Mesenteric fat pad (tissue), 1 donor: ENCODE results near the gene SRPRB. TPM values are rescaled to one million over a fixed set of nuclear protein-coding genes. Genes with fewer than 3 reads are reported as not detected.

Source experiments
- DNase-seq: peaks from one replicate; pipeline ENCODE4 v3.0.0-alpha.2; 2020; ENCODE audit warnings: low spot score
- total RNA-seq: library from RNA; stranded (reverse); fragmentation: NEBNext Ultra II Directional; extraction: Animal tissue kit (Norgen Biotek cat#: 25700); gene quantifications from one replicate; pipeline ENCODE4 v1.2.1, GENCODE V29; 2021
- donor health status: DM: yes; HTN: yes; CAD: no.

SRPRB gene
- total RNA-seq, 1 donor from 2014 or later, result 58.9 TPM

DNA sequence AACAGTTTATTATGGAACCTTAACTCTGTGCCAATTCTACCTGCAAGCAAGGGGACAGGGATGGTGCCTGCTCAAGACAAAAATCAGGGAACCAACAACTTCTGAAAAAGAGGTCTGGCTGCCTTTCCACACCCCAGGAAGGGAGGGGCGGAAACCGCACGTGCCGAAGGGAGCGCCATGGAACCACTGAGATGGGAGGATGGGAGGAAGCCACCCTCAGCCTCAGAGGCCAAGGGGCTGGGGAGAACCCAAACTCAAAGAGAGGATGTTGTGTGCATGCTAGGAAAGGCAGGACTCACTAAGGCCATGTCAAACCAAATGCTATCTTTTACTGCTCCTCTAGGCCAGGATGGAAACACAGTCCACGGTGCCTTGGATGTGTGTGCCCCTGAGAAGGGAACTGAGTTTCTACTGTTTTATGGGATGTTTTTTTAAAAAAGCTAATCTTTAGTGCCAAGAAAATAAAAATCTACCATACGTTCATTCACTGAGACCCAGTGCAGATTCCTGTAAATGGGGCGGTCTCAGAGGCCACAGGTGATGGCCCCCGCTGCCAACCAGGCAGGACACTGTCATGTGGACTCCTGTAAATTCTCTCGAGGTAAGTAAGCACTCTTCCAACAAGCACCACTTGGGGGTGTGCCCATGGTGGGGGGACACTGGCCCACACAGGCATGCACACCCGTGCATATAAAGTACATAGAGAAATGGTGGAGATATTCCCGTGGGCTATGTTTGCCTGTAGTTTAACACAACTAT is 20.5 kb downstream of the SRPRB start:
- no peak for DNase-seq

DNA sequence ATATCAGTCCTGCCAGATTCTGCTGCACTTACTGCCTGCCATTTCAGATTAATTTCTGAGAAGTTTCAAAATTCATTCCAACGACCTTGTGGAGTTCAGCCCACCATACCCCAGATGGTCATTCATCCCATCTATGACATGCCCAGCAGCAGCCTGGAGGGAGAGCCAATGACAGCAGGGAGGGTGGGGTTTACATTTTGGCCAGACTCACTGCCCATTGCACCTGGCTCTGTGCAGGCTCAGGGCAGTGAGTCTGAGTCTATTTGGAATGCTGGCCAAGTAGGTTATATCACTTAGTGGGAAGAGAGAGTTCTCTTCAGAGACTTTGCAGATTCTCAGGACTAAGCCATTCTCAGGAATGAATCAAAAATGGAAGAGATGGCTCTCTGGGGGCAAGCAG is 21.5 kb downstream of the SRPRB start:
- no peak for DNase-seq

- no peak for DNase-seq
Observed at GRCh38 chr3:133827684-133828083, 22.1 kb downstream of the SRPRB start.

GRCh38 chr3:133828576-133829309 is 23.1 kb downstream of the SRPRB start:
- DNase-seq, result no peak

DNA sequence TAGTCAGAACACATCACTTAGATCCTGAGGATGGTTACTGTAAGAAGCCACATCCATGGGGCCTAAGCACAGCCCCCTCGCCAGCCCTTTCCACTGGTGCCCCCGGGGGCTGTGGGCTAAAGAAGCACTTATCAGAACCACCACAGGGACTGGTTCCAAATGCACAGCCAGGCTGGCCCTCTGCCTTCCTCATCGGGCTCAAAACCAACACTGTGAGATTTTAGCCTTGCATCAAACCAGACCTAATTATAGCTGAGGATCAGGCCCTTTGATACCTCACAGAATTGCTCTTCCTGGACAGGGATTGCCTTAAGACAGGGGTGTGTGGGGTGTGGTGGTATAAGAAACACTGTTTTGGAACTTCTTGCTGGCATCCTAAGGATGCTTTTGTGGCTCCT is 23.7 kb downstream of the SRPRB start:
- DNase-seq, result no peak

DNA sequence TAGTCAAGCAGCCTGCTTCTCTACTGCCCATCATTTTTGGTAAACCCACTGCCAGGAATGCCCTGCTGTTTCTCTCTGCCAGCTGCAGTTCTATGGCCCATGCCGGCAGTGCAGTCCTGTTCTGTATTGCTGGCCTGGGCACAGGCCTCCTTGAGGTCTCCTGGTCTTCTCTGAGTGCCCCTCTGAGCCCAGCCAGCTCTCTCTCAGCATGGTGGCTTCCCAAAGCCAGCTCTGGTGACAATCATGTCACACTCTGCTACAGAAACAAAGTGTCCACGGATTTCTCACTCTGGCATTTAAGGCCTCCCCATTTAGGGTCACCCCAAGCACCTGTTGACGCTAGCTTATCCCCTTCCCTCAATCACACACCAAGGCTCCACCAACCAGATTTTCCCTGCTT is 24.5 kb downstream of the SRPRB start:
- DNase-seq, result no peak

GRCh38 chr3:133831966-133832801 is 26.6 kb downstream of the SRPRB start:
- DNase-seq, result no peak

GRCh38 chr3:133832802-133833144 is 27.2 kb downstream of the SRPRB start:
- DNase-seq, result no peak

DNA sequence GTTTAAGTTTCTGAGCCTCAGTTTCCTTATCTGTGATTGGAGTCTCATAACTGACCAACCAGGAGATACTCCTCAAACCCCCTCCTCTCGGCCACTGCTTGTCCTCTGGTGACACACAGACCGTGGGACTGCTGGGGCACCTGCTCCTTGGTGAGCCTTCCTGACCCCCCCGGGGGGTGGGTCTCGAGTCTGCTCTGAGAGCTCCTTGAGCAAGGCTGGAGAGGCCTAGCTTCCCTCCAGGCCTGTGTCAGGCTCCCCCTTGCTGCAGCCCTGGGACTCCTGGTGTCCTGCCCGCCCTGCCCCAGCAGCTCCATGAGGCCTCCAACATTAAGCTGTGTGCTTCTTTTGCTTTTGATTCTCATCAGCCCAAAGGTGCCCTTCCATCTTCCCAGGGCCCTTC is 27.7 kb downstream of the SRPRB start:
- DNase-seq, result no peak

DNA sequence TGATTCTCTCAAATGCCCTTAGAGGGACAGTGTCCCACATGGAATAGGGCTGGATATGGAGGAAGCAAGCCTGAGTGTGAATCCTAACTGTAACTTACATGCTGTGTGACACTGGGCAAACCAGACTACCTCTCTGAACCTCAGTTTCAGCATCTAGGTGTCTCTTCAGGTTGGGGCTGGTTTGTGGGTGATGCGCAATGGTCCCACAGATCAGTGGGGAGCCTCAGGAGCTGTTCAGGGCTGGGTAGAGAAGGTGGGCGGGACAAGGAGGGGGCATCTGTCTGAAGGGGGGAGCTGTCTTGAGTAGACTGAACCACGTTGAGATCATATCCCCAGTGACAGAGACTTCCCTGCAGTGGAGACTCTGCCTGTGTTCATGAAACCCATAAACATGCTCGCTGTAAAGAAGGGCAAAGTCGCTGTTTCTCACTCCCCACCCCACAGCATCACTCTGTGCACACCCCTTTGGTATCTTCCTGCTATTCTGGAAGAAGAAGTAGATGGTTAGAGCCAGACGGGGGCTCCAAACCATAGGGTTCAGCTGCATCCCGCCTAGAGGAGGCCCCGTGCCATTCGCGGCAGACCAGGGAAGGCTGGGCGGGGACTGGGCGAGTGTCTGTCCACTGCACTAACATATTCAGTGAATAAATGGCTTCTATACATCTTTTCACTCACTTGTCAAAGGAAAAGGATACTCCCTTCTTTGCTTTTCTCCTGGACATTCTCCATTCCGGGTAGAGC is 28.4 kb downstream of the SRPRB start:
- no peak for DNase-seq

GRCh38 chr3:133834621-133835417 is 29.2 kb downstream of the SRPRB start:
- DNase-seq, result no peak

GRCh38 chr3:133835418-133835743 is 29.8 kb downstream of the SRPRB start:
- no peak for DNase-seq

DNA sequence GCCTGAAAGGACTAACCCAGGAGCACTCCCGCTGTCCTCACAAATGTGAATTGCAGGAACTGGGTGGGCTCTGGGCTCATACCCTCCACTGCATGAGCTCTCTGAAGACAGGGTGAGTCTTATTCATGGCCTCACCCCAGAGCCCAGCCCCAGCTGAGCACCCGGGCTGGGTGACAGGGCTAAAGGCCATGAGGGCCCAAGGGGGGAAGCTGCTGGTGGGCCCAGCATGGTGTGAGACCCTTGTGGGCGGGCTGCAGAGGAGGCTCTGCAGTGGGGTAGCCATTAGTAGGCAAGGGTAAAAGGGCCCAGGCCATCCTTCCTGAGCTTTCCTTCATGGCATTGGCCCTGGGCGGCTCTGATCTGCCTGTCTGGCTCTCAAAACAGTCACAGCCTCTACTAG is 30.3 kb downstream of the SRPRB start:
- DNase-seq, result no peak

GRCh38 chr3:133836497-133837158 is 31.0 kb downstream of the SRPRB start:
- DNase-seq, result peak; percentile 51

DNA sequence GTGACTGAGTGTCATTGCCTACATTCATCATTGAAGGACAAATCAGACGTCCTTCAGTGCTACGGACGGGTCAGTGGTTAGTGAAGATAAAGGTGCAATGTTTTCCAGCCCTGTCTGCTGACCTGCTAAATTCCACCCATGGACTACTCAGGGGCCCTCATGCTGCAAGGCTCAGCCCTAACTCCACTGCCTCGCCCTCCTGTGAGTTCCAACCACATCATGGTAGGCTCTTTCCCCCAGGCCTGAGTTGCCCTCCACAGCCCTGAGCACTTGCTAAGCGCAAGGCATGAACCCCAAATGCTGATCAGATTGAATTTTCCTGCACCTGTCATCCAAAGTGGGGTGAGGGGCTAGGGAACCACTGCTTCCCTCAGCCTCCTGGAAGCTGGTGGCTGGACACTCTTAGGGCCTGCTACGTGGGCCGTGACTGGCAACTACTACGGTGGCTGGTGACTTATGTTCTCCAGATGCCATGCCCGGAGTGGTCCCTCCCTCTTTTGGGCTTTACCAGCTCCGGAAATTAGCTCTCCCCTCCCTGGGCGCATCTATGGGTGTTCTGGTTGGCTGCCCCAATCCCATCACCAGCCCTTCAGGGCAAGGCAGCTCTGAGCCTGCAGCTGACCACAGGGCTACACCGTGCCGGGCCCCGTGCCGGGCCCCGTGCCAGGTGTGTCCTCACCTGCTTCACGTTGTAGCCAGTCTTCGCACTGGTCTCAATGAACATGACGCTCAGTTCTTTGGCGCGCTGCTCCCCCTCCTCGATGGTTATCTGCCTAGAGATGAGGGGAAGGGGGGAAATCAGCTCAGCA is 32.1 kb downstream of the SRPRB start:
- peak; percentile 74 for DNase-seq

- DNase-seq, result peak; percentile 62
Observed at GRCh38 chr3:133838296-133838789, 32.7 kb downstream of the SRPRB start.

- DNase-seq, result peak; percentile 69
Observed at GRCh38 chr3:133838916-133839800, 33.5 kb downstream of the SRPRB start.
